Measurements from ENCODE around the gene EVI5.
"Not testable (repeated sequence)": the region's sequence is repeated elsewhere in the genome, so short reads cannot be mapped to it uniquely, and the experiment has no call there.

EVI5 gene

GRCh38 chr1:92791487-92792066 is 6.7 kb upstream of the EVI5 start:
- DNase-seq, result no peak

- no peak for DNase-seq
Observed at GRCh38 chr1:92790867-92791266, 6.0 kb upstream of the EVI5 start.

GRCh38 chr1:92790081-92790480 is 5.2 kb upstream of the EVI5 start:
- DNase-seq, result no peak

- DNase-seq, result no peak
Observed at GRCh38 chr1:92786111-92786901, 1.4 kb upstream of the EVI5 start.

DNA sequence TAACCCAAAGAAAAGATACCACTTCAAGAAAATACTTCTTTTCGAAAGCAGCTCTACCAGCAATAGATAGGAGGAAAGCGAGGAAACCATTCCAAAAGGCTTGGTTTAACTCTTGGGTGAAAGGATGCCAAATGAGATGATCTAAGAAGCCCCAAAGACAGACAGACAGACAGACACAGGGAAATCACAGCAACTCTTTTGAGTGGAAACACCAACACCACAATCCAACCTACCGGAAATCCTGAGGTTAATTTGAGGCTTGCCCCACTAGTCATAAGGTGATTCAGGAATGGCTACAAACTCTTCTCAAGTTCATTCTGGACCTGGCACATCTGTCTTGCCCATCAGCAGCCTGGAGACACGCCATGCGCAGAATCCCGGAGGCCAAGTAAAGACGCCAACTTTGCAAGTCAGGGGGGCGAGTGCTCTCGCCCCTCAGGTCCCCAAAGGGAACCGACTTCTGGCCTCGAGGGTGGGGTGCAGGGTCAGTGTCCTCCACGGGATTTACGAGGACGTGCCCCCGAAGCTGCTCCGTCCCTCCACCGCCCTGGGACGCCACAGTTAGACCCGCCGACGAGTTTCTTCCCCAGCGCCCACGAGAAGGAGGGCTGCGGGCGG is 778 bp downstream of the EVI5 start:
- DNase-seq, result peak; percentile 48

GRCh38 chr1:92783550-92783949 is 1.4 kb downstream of the EVI5 start:
- not testable (repeated sequence) for DNase-seq

DNA sequence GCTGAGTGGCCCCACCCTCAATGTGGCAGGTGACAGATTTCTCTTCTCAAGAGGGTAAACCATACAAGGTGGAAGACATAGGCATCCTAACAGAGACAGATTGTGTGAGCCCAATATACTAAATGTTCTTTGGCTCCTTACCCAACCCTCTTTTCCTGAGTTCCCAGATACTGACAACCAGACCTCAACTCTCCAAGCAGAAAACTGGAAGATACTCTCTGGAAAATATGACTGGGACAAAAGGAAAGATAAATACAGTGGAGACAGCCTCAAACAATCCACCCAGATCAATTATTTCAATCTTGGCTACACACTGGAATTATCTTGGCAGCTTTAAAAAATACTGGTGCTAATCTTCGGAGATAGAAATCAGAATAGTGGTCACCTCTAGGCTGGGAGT is 6.5 kb downstream of the EVI5 start:
- DNase-seq, result no peak

DNA sequence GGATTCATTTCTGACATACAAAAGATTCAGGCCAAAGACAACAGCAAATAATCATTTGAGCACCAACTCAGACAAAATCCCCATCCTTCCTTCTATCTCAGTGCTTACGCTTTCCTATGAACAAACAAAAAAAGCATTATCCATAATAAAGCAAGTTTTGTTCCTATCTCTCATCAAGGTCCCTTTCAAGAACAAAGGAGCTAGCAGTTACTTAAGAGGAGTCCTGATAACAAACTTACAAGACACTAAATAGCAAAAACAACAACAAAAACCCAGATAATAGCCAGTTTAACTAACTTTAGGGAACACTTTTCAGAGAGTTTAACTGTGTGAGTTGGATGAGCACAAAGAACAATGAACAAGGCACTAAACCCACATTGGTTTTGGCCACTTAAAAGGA is 10.5 kb downstream of the EVI5 start:
- DNase-seq, result no peak

DNA sequence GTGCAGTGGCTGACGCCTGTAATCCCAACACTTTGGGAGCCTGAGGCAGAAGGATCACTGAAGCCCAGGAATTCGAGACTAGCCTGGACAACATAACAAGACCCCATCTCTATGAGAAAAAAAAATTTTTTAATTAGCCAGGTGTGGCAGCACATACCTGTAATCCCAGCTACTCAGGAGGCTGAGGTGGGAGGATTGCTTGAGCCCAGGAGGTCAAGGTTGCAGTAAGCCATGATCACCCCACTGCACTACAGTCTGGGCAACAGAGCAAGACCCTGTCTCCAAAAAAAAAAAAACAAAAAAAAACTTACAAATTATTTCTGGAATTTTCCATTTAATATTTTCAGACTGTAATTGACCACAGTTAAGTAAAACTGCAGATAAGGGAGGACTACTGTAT is 11.2 kb downstream of the EVI5 start:
- not testable (repeated sequence) for DNase-seq

DNA sequence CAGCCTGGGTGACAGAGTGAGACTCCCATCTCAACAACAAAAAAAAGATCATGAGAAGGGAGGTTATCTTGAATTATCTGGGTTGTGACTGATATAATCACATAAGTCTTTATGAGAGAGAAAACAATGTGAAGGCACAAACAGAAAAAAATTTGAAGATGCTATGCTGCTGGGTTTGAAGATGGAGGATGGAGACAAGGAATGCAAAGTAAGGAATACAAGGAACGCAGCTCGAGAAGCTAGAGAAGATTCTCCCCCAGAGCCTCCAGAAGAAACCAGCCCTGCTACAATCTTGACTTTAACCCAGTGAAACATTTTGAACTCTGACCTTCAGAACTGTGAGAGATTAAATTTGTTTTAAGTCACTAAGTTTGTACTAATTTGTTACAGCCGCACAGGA is 15.1 kb downstream of the EVI5 start:
- no peak for DNase-seq

DNA sequence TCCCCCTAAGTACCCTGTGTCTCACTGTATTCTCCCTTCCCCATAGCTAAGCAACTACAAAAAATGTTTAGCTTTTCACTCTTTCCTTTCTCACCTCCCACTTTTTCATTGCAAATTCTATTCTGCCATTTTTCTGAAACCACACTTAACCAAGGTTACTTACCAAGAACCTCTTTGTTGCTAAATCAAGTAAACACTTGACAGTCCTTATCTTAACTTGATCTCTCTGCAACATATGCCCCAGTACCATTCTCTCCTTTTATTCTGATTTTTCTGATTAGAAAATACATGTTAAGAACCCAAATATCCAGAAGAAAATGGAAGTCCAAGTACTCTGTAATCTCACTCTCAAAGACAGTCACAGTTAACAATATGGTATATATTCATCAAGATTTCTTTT is 16.0 kb downstream of the EVI5 start:
- no peak for DNase-seq

DNA sequence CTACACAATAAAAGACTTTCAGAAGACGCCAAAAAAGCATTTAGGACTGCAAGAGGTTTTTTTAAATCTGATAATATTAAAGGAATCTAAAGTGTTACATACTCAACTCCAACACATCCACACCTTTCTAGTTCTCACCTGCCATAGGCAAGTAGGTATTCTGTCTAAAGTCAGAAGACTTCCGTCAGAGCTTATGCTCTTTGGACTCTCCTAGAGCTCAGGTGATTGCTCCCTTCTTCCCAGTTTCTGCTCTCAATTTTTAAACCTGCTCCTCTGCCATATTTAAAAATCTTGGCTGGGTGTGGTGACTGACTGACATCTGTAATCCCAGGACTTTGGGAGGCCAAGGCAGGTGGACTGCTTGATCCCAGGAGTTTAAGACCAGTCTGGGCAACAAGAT is 16.6 kb downstream of the EVI5 start:
- DNase-seq, result no peak

GRCh38 chr1:92764116-92764515 is 20.8 kb downstream of the EVI5 start:
- DNase-seq, result no peak

GRCh38 chr1:92762355-92762754 is 22.6 kb downstream of the EVI5 start:
- DNase-seq, result no peak

DNA sequence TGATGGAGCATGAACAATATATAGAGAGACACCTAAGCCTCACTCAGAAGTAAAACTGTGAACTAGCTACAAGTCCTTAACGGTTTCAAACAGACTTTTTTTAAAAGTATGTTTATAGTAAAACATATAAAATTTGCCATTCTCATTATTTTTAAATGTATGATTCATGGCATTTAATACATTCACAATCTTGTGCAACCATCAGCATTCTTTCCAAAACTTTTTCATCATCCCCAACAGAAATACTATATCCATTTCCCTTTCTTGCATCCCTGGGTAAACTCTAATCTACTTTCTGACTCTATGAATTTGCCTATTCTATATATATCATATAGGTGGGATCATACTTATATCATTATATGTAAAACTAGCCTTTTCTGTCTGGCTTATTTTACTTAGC is 25.5 kb downstream of the EVI5 start:
- DNase-seq, result no peak

DNA sequence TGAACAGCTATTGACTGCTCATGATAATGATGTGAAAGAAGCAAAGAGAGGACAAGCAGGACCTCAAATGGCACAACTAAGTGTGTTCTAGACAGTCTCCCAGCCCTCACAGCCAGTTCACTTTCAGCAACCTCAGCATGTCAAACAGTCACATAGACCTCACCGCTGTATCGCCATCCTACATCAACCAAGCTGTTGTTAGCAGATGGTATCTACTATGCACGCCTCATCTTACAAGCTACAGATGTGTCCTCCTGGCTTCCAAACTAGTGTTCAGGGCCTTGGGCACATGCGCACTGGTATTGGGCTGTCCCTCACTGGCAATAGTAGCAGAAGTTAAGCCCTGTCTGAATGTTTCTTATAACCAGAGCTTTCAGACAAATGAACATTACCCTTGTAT is 28.4 kb downstream of the EVI5 start:
- no peak for DNase-seq

- DNase-seq, result no peak
Observed at GRCh38 chr1:92755541-92756461, 29.1 kb downstream of the EVI5 start.

- no peak for DNase-seq
Observed at GRCh38 chr1:92754719-92755050, 30.2 kb downstream of the EVI5 start.

DNA sequence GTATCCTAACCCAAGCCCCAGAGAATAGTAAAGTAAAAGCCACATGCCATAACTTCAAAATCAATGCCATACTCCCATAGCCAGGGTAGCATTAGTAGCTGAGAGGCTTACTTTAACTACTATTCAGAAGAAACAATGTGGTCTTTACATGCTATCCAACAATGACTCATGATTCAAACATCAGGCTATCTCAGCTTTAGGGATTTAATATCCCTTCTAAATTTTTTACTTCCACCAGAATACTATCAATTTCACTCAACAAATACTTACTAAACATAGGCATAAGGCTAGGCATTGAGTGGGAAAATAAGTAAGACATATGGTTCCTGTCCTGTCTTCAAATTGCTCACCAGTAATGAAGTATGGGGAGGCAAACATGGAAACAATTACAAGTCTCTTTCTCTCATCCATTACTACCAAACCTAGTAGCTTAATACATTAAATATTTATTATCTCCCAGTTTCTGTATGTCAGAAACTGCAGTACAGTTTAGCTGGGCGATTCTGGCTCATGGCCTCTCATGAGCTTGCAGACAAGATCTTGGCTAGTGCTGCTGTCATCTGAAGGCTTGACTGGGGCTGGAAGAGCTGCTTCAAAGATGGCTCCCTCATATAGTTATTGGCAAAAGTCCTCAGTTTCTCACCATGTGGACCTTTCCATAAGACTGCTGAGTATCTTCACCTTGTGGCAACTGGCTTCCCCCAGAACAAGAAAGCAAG is 30.7 kb downstream of the EVI5 start:
- DNase-seq, result no peak

- DNase-seq, result no peak
Observed at GRCh38 chr1:92752719-92753118, 32.2 kb downstream of the EVI5 start.

DNA sequence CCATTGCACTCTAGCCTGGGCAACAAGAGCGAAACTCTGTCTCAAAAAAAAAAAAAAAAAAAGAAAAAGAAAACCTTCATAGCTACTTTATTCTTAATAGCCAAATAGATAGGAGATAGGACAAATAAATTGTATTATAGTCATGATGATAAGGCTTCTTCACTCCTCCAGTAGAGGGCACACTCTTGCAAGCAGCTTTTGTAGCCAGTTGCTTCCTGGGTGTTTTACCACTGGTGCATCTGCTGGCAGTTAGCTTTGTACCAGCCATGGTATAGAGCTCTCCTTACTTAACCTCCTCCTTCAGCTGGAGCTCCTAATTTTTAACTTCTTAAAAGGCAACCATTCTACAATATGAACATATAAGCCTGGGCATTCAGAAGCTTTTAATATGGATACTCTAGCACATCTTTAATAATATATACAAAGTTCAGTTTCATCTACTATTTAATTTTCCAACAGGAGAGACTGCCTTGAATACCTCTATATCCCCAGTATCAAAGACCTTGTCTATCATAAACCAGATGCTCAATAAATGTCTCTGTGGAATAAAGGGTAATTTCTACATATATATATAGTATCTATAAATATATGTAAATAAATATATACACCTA is 35.8 kb downstream of the EVI5 start:
- peak; percentile 35 for DNase-seq

- no peak for DNase-seq
Observed at GRCh38 chr1:92748138-92748537, 36.8 kb downstream of the EVI5 start.

Measured in stimulated activated CD8-positive, alpha-beta memory T cell treated with anti-CD3 and anti-CD28 coated beads, Interleukin-4, amount 100 ng/mL, for 48 hours (primary cell).